Esophagus (tissue), 2 donors: ENCODE data around the gene FOXK1. TPM values are rescaled to one million over a fixed set of nuclear protein-coding genes. Genes with fewer than 3 reads are reported as not detected.
"Not testable (repeated sequence)": the region's sequence is repeated elsewhere in the genome, so short reads cannot be mapped to it uniquely, and the experiment has no call there.

Experiments
- H3K27ac ChIP-seq, 2 donors: one replicate each; pipeline ENCODE4 v1.5.1; 2013; ENCODE audit warnings: low read depth in 2 of 2, mild to moderate bottlenecking in 2 of 2, inconsistent platforms in 1 of 2, low read length in 1 of 2, moderate library complexity in 1 of 2
- H3K27me3 ChIP-seq, 2 donors: one replicate each; pipeline ENCODE4 v1.6.1; 2013; ENCODE audit warnings: low read length in 2 of 2, control low read depth in 1 of 2, mild to moderate bottlenecking in 1 of 2; ENCODE audit not compliant: insufficient read depth in 2 of 2, control insufficient read depth in 1 of 2
- H3K36me3 ChIP-seq, 2 donors: one replicate each; pipeline ENCODE4 v1.6.1; 2013; ENCODE audit warnings: low read length in 1 of 2; ENCODE audit not compliant: control insufficient read depth in 2 of 2, insufficient read depth in 2 of 2
- H3K4me1 ChIP-seq, 2 donors: one replicate each; pipeline ENCODE4 v1.6.1; 2013; ENCODE audit warnings: low read length in 1 of 2; ENCODE audit not compliant: control insufficient read depth in 2 of 2, insufficient read depth in 2 of 2
- H3K4me3 ChIP-seq, 2 donors: one replicate each; pipeline ENCODE4 v1.5.1; 2013; ENCODE audit warnings: low read length in 2 of 2, mild to moderate bottlenecking in 2 of 2, low read depth in 1 of 2, moderate library complexity in 1 of 2
- H3K9me3 ChIP-seq, 2 donors: one replicate each; pipeline ENCODE4 v1.6.1; 2013; ENCODE audit warnings: mild to moderate bottlenecking in 2 of 2, low read depth in 1 of 2, low read length in 1 of 2, moderate library complexity in 1 of 2; ENCODE audit not compliant: control insufficient read depth in 2 of 2, insufficient read depth in 1 of 2
- WGBS, 2 donors: extraction: QIAGEN DNeasy Blood & Tissue Kit; methylation state at CpG; one replicate each; pipeline ENCODE4 v1.1.7; 2013; 5-methylcytosine and 5-hydroxymethylcytosine counted together
- polyA plus RNA-seq, 2 donors: library from polyadenylated mRNA; stranded (reverse); fragments of 200-250 nt; gene quantifications; one replicate each; pipeline ENCODE4 v1.2.3, GENCODE V29; 2013
- donor health status: healthy with polysubstance abuse.
- donor health status: Bipolar disorder and iron deficiency.

FOXK1 gene
- polyA plus RNA-seq, 2 donors: 3.9 to 7.1 TPM

DNA sequence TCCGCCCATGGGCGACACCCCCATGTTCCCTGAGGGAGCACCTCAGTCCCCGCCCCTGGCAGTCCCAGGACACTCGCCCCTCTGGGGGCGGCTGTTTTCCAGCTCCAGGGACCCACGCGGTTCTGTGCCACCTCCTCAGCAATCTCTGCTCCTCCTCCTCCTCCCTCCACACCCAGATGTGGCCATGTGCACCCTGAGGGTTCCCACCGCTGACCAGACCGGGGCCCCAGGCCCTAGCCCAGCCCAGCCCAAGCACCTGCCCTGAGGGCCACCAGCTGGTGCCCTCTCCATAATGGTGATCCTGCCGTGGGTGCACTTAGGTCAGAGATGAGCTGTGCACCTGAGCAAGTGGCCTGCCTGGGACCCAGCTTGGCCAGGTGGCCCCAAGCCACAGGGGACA lies 118.4 kb downstream of the FOXK1 start:
- Histone ChIP-seq H3K4me1 (no peaks in the 10 kb centered on the region), H3K4me3 (no peak overlapping the region), H3K9me3 (no peaks in the 10 kb centered on the region), H3K27ac (no peak overlapping the region), H3K36me3 (no peaks in the 10 kb centered on the region), H3K27me3 (no peaks in the 10 kb centered on the region)
- 73 to 83% methylated on average over 8 to 10 of the region's 10 CpGs for WGBS, 2 donors

DNA sequence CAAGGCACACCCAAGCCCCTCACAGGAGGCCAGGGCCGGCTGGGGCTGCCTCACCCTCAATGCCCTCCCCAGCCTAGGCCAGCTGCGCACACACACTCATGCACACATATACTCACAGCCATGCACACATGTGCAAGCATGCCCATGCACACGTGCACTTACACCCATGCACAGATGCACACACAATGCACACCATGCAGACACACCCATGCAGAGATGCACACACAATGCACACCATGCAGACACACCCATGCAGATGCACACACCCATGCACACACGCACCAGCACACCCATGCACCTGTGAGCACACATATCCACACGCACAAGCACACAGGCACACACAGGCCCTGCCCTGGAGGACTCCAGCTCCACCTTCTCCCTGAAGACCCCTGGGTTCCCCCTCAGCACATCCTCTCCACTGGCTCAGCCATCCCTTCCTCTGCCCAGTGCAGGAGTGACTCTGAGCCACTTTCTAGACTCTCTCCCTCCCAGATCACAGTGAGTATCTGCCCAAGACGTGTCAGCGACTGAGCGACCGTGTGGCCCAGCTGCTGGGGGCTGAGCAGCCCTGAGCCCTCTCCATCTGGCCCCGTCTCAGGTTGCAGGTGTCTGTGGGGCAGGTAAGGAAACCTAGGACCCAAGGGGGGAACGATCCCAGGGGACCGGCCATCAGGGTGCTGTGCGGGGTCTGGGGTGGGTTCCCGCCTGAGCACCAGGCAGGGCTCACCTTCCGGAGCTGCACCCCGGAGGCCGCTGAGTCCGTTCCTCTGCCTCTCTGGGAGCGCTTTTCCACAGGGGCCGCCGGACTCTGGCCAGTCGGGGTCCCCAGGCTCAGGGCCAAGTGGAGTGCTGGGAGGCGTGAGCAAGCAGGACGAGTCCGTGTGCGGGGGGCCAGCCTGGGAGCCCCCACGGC lies 119.1 kb downstream of the FOXK1 start:
- no peaks in the 10 kb centered on the region for H3K27me3 ChIP-seq
- H3K27ac ChIP-seq: no peak overlapping the region
- no peaks in the 10 kb centered on the region for H3K36me3 ChIP-seq
- no peaks in the 10 kb centered on the region for H3K4me1 ChIP-seq
- WGBS, 2 donors: 86% methylated on average over 27 of the region's 27 CpGs
- no peak overlapping the region for H3K4me3 ChIP-seq
- H3K9me3 ChIP-seq: no peaks in the 10 kb centered on the region

DNA sequence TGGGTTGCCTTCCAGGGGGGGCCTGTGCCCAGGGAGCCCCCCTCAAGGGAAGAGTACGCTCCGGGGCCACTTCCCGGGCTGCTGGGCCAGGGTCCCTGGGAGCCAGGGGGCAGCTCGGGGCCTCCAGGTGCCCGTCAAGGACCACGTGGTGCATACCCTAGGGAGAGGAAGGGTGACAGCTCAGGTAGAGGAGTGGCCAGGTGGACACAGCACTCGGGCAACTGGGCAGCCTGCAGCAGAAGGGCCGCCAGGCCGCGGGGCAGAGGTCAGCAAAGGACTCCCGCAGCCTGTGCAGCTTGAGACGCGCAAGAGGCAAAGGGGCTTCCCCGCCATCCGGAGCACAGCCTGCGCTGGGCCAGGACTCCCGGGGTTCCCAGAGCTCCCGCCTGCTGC lies 119.7 kb downstream of the FOXK1 start:
- no peaks in the 10 kb centered on the region for H3K4me1 ChIP-seq
- WGBS, 2 donors: 79 to 84% methylated on average over 11 to 18 of the region's 18 CpGs
- H3K4me3 ChIP-seq: no peak overlapping the region
- H3K27me3 ChIP-seq: no peaks in the 10 kb centered on the region
- H3K27ac ChIP-seq: no peak overlapping the region
- no peaks in the 10 kb centered on the region for H3K36me3 ChIP-seq
- H3K9me3 ChIP-seq: no peaks in the 10 kb centered on the region

DNA sequence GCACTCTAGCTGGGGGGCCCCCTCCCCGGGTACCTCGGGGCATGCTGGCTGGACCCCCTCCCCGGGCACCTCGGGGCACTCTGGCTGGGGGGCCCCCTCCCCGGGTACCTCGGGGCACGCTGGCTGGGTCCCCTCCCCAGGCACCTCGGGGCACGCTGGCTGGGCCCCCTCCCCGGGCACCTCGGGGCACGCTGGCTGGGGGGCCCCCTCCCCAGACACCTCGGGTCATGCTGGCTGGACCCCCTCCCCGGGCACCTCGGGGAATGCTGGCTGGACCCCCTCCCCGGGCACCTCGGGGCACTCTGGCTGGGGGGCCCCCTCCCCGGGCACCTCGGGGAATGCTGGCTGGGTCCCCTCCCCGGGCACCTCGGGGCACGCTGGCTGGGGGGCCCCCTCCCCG lies 120.5 kb downstream of the FOXK1 start:
- not testable (repeated sequence) for H3K9me3 ChIP-seq, H3K36me3 ChIP-seq, H3K4me1 ChIP-seq, H3K27me3 ChIP-seq, H3K4me3 ChIP-seq, H3K27ac ChIP-seq
- WGBS, 2 donors: 83 to 90% methylated on average over 21 to 23 of the region's 23 CpGs

DNA sequence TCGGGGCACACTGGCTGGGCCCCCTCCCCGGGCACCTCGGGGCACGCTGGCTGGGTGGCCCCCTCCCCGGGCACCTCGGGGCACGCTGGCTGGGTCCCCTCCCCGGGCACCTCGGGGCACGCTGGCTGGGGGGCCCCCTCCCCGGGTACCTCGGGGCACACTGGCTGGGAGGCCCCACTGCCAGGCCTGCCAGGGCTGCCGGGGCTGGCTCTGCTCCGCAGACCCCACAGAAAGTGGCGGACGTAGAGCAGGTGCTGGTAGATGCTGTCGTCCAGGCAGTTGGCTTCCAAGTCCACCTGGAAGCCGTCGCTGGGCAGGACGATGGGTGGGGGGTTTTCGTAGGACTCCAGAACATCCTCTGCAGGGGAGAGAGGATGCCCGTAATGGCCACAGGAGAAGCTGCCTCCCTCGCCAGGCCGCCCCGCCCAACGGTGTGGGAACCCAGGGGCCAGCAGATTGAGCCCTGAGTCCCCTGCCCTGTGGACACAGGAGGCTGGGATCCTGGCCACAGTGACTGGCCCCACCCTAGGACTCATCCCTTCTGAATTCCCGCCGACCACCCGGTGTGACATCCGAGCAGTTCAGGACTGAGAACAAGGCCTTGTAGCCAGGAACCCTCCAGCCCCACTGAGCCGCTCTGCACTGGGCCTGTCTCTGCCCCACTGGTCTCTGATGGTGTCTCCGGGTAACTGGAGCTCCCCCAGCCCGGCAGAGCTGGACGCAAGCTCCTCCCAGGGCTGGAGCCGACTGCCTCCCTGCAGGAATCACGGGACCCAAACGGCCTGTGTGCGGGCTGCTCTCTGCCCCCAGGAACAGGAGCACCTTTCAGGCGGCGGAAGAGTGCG lies 121.5 kb downstream of the FOXK1 start:
- WGBS, 2 donors: 77% methylated on average over 41 of the region's 41 CpGs
- no peaks in the 10 kb centered on the region for H3K9me3 ChIP-seq
- H3K27ac ChIP-seq: no peak overlapping the region
- no peak overlapping the region for H3K4me3 ChIP-seq
- H3K4me1 ChIP-seq: no peaks in the 10 kb centered on the region
- no peaks in the 10 kb centered on the region for H3K27me3 ChIP-seq
- no peaks in the 10 kb centered on the region for H3K36me3 ChIP-seq

DNA sequence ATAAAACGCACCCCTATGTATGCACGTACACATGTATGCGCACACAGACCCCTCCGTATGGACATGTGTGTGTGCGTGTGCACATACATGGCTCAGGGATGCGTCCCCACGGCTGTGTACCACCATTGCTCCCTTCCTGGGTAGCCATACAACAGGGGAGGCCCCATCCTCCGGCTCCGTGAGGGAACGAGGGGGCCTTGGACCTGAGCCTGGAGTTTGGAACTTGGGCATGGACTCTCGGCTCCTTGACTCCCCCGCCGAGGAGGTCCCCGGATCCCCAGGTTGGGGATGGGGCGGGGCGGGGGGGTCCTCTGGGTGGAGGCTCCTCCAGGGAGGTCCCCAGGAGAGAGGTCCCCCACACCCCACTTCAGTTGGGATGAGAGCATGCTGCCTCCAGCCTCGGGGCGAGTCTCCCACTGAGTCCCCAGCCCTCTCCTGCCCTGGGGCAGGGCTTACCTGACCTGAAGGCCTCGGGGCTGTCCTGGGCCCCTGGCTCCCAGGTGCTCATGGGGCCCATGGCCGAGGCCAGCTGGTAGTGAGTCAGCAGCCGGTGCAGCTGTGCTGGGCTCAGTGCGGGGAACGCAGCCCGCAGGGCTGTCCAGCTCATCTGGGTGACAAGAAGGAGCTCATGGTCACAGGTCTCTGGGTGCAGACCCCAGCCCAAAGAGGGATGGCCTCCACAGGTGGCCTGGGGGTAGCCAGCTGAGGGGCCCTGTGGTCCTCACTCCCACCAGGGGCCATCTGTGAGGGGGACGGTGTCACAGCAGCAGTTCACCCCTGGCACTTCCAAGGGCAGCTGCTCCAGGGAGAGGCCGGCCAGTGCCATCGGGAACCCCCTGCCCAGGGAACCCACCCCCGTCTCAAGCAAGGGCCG lies 123.3 kb downstream of the FOXK1 start:
- WGBS, 2 donors: 75 to 80% methylated on average over 29 of the region's 29 CpGs
- no peak overlapping the region for H3K4me3 ChIP-seq
- no peaks in the 10 kb centered on the region for H3K36me3 ChIP-seq
- H3K27ac ChIP-seq: no peak overlapping the region
- no peaks in the 10 kb centered on the region for H3K9me3 ChIP-seq
- H3K27me3 ChIP-seq: no peaks in the 10 kb centered on the region
- no peaks in the 10 kb centered on the region for H3K4me1 ChIP-seq

DNA sequence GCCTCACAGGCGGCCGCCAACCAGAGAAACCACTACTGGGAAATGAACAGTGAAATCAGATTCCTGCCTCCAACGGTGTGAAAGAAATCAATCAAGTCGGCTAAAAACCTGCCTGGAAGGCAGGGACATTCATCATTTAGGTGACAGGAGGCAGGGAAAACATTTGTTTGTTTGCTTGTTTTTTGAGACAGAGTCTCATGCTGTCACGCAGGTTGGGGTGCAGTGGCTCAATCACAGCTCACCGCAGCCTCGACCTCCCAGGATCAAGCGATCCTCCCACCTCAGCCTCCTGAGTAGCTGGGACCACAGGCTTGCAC lies 123.8 kb downstream of the FOXK1 start:
- Histone ChIP-seq H3K9me3 (no peaks in the 10 kb centered on the region), H3K4me3 (no peak overlapping the region), H3K4me1 (no peaks in the 10 kb centered on the region), H3K27ac (no peak overlapping the region), H3K36me3 (no peaks in the 10 kb centered on the region), H3K27me3 (no peaks in the 10 kb centered on the region)
- 66% methylated on average over 8 of the region's 8 CpGs for WGBS, 2 donors

DNA sequence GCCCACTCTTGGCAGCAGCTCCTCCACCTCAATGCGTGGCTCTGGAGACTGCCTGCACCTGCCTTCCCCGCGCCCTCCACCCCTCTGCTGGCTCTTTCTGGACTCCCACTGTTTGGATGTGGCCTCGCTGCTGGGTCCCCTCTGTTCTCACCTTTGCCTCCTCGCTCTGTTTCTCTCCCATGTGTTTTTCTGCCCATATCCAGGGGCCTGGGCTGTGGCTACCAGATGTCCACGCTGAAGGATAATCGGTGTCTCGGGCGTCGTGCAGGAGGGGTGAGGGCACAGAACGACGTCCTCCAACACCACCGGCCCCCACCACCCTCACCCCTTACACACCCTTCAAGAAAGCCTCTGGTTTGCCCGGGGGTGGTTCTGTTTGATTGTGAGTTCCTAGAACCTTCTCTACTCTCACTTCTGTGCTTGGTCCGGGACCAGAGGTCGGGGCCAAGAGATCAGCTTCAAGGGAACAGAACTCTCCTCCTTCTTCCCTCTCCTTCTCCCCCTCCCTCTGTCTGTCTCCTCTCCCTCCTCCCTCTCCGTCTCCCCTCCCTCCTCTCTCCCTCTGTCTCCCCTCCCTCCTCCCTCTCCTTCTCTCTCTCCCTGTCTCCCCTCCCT lies 125.0 kb downstream of the FOXK1 start:
- H3K27me3 ChIP-seq: no peaks in the 10 kb centered on the region
- no peaks in the 10 kb centered on the region for H3K4me1 ChIP-seq
- no peaks in the 10 kb centered on the region for H3K36me3 ChIP-seq
- H3K4me3 ChIP-seq: no peak overlapping the region
- no peaks in the 10 kb centered on the region for H3K9me3 ChIP-seq
- H3K27ac ChIP-seq: no peak overlapping the region
- 49 to 65% methylated on average over 17 of the region's 17 CpGs for WGBS, 2 donors

DNA sequence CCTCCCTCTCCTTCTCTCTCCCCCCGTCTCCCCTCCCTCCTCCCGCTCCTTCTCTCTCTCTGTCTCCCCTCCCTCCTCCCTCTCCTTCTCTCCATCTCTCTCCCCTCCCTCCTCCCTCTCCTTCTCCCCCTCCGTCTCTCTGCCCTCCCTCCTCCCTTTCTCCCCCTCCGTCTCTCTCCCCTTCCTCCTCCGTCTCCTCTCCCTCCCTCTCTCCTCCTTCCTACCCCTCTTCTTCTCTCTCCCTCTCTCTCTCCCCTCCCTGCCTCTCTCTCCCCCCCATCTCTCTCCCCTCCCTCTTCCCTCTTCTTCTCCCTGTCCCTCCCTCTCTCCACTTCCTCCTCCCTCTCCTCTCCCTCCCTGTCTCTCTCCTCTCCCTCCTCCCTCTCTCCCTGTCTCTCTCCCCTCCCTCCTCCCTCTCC lies 125.5 kb downstream of the FOXK1 start:
- H3K4me3 ChIP-seq: no peak overlapping the region
- 14 to 19% methylated on average over 5 of the region's 5 CpGs for WGBS, 2 donors
- no peaks in the 10 kb centered on the region for H3K36me3 ChIP-seq
- H3K27ac ChIP-seq: no peak overlapping the region
- no peaks in the 10 kb centered on the region for H3K27me3 ChIP-seq
- no peaks in the 10 kb centered on the region for H3K4me1 ChIP-seq
- H3K9me3 ChIP-seq: no peaks in the 10 kb centered on the region
